ENCODE results near the gene CAMK4. TPM values are rescaled to one million over a fixed set of nuclear protein-coding genes. Genes with fewer than 3 reads are reported as not detected.
A peak's percentile ranks its signal among the peaks of the same experiment; 100 is the strongest.

Gene CAMK4
- total and polyA plus RNA-seq, 2 of the 8 experiments (the other 6 are each of a cell fraction or from before 2014, with no cell fraction given) = 1.8 to 8.3 TPM

DNA sequence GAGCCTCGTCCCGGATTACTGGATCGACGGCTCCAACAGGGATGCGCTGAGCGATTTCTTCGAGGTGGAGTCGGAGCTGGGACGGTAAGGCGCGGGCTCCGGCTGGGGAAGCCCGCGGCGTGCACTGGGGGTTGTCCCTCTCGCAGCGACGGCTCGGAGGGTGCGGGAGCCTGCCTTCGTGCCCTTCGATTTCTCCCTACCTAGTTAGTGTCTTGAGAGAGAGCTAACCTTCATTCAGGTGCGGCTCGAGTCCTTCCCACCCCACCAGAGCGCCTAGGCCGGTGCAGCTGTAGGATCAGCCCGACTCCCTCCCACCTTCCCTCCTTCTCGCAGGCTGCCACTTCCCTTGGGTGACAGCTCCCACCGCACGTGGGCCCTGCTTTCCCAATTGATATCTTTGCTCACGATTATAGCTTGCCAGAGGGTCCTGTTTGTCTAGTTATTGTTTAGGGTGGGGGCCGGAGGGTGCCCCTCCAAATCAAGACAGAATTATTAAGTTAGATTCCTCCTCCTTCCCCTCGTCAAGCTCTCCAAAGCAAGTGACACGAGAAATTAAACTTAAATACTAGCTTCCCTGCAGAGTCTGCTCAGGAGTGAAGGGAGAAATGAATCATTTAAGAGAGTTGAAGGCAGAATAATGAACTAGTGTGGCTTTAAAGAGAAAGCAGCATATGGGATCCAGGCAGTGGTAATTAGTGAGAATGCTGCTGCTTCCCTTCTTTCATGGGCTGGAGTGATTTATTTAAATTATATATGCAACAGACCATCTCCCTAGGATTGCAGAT lies 569 bp downstream of the CAMK4 start:
- no peaks in the 10 kb centered on the region for H4K20me1 ChIP-seq (replicated peaks in 1 of 2; ENCODE audit: control insufficient read depth in 1 of 2, insufficient read depth in 2 of 2, low read length in 2 of 2)
- H4K91ac ChIP-seq (replicated peaks; ENCODE audit: insufficient read length, low read length) = no peak overlapping the region
- no peak overlapping the region for H2BK15ac ChIP-seq (ENCODE audit: low read length)
- no peak for DNase-seq (ENCODE audit: low read depth in 1 of 2, low spot score in 2 of 2)
- peak overlapping the region; percentile 45; the same call in 1 of the 2 replicates for H2BK12ac ChIP-seq (ENCODE audit: low read depth, low read length)
- peak overlapping the region; percentile 30; the same call in 1 of the 2 replicates for H2BK5ac ChIP-seq (ENCODE audit: low read depth, low read length)
- H3K36me3 ChIP-seq (ENCODE audit: control insufficient read depth in 2 of 4, insufficient read depth in 4 of 4, low read length in 3 of 4) = no peaks in the 10 kb centered on the region
- peaks cover 0 to 7% (median 2%) of the 10 kb centered on the region in 4 experiments; a peak in 1 of 7 replicates for H3K4me1 ChIP-seq (replicated peaks in 1 of 4; ENCODE audit: control insufficient read depth in 3 of 4, insufficient read depth in 4 of 4, low read length in 3 of 4)
- no peak overlapping the region for H2BK120ac ChIP-seq (replicated peaks; ENCODE audit: low read depth, low read length)
- peaks cover 0 to 23% (median 5%) of the 10 kb centered on the region in 4 experiments; a peak in 4 of 7 replicates for H3K27me3 ChIP-seq (replicated peaks in 1 of 4; ENCODE audit: control insufficient read depth in 3 of 4, extremely low read depth in 1 of 4, insufficient read depth in 3 of 4, low read length in 3 of 4)
- H3K4ac ChIP-seq (replicated peaks; ENCODE audit: insufficient read length, low read depth, low read length) = peak overlapping the region; percentile 65
- H3K14ac ChIP-seq (ENCODE audit: insufficient read length) = no peak overlapping the region
- FAIRE-seq = no peak
- H3K27ac ChIP-seq (ENCODE audit: low read depth, low read length) = no peak overlapping the region
- H3K9ac ChIP-seq (replicated peaks in 1 of 4; ENCODE audit: extremely low read depth in 1 of 4, low read depth in 3 of 4, low read length in 3 of 4) = peak overlapping the region in 2 of 4 experiments; percentile 10 to 24; a peak in 2 of 7 replicates
- ChIA-PET CTCF (ENCODE audit: partially characterized antibody) (interaction anchor here (0.8 to 1.7 kb wide), 7 partner anchors 10 to 237 kb away, joined by 3 to 5 read pairs (median 3); no protein-coding TSS in a partner anchor), POLR2A (ENCODE audit: partially characterized antibody) (interaction anchor here (1.1 to 3.4 kb wide), 2 partner anchors 14 to 287 kb away, joined by 4 to 12 read pairs; no protein-coding TSS in a partner anchor)
- no peaks in the 10 kb centered on the region for H3K79me1 ChIP-seq (ENCODE audit: low read depth, low read length)
- H4K8ac ChIP-seq (ENCODE audit: extremely low read depth, insufficient read depth, low read length) = no peak overlapping the region
- H3K9me3 ChIP-seq (ENCODE audit: insufficient read depth in 2 of 2, low read depth in 1 of 2, low read length in 1 of 2) = no peaks in the 10 kb centered on the region
- H3K23ac ChIP-seq (ENCODE audit: insufficient read length) = no peak overlapping the region
- H3K56ac ChIP-seq (replicated peaks; ENCODE audit: insufficient read length, low read depth, low read length) = no peak overlapping the region
- peak overlapping the region; percentile 77 to 100 (median 86) for H3K4me3 ChIP-seq (ENCODE audit: extremely low read depth in 1 of 4, insufficient read depth in 2 of 4, low read depth in 3 of 4, low read length in 4 of 4)
- H2BK20ac ChIP-seq (ENCODE audit: low read length) = no peak overlapping the region
- peaks cover 11% of the 10 kb centered on the region; the same call in 1 of the 2 replicates for H3K23me2 ChIP-seq (ENCODE audit: low read depth, low read length)
- no peaks in the 10 kb centered on the region for H3K79me2 ChIP-seq (ENCODE audit: control insufficient read depth in 1 of 2, insufficient read depth in 2 of 2, low read length in 2 of 2)
- 11% methylated on average over 21 of the region's 34 CpGs; no CpG with 5 or more reads in 1 of the 2 experiments for WGBS, 2 experiments (ENCODE audit: extremely low coverage in 1 of 2, insufficient coverage in 1 of 2, insufficient read length in 1 of 2, insufficient replicate concordance in 2 of 2, low coverage in 1 of 2, low lambda C conversion rate in 2 of 2, missing lambda C conversion rate in 1 of 2)
- H2AFZ ChIP-seq (ENCODE audit: low read length) = 0 out of 2 replicates have a peak overlapping the region, but pooled peaks have one; percentile 84
- H3K18ac ChIP-seq (ENCODE audit: extremely low read depth, low read length) = 0 out of 2 replicates have a peak overlapping the region, but pooled peaks have one; percentile 42
- H2AK5ac ChIP-seq (ENCODE audit: low read depth, low read length) = no peak overlapping the region
- H4K5ac ChIP-seq (ENCODE audit: insufficient read length, low read depth, low read length) = peak overlapping the region; percentile 48
- peak overlapping the region; percentile 70 to 86 for H3K4me2 ChIP-seq (ENCODE audit: insufficient read depth in 1 of 2, low read depth in 2 of 2, low read length in 2 of 2)
- no peak for TF ChIP-seq BACH1 (IDR thresholded peaks at IDR 0.05; ENCODE audit: low read length)

Measured in H1 (cell line).